H9 (cell line): ENCODE data around the gene C1orf198. TPM values are rescaled to one million over a fixed set of nuclear protein-coding genes. Genes with fewer than 3 reads are reported as not detected.

Source experiments
- DNase-seq: peaks from one replicate; pipeline ENCODE4 v3.0.0-alpha.2; 2017
- H2AFZ ChIP-seq: one replicate; pipeline ENCODE4 v1.6.1; 2013; ENCODE audit warnings: mild to moderate bottlenecking, low read length, control low read depth, moderate library complexity
- H2AK5ac ChIP-seq: 2 replicates; pipeline ENCODE4 v1.6.1; 2013; ENCODE audit warnings: low read length, control low read depth, mixed read lengths; ENCODE audit not compliant: insufficient read length
- H2BK120ac ChIP-seq: one replicate; pipeline ENCODE4 v1.6.1; 2013; ENCODE audit warnings: low read depth, mild to moderate bottlenecking, low read length, control low read depth, inconsistent platforms; ENCODE audit not compliant: poor library complexity, severe bottlenecking
- H2BK12ac ChIP-seq: 2 replicates; pipeline ENCODE4 v1.6.1; 2013; ENCODE audit warnings: low read length, control low read depth, mixed read lengths, low read depth; ENCODE audit not compliant: insufficient read length
- H2BK15ac ChIP-seq: 2 replicates; pipeline ENCODE4 v1.6.1; 2013; ENCODE audit warnings: low read depth, low read length, control low read depth
- H2BK20ac ChIP-seq: one replicate; pipeline ENCODE4 v1.6.1; 2013; ENCODE audit warnings: low read depth, mild to moderate bottlenecking, low read length, control low read depth, inconsistent platforms; ENCODE audit not compliant: poor library complexity, severe bottlenecking
- H2BK5ac ChIP-seq: 2 replicates; pipeline ENCODE4 v1.6.1; 2013; ENCODE audit warnings: low read length, control low read depth, mixed read lengths; ENCODE audit not compliant: insufficient read length
- H3K14ac ChIP-seq: 2 replicates; pipeline ENCODE4 v1.6.1; 2013; ENCODE audit warnings: low read length, control low read depth; ENCODE audit not compliant: insufficient read depth
- H3K18ac ChIP-seq: 2 replicates; pipeline ENCODE4 v1.6.1; 2013; ENCODE audit warnings: low read depth, mild to moderate bottlenecking, mixed read lengths, low read length, control low read depth; ENCODE audit not compliant: insufficient read length
- H3K23ac ChIP-seq: 2 replicates; pipeline ENCODE4 v1.6.1; 2013; ENCODE audit warnings: low read length, control low read depth, mixed read lengths, low read depth; ENCODE audit not compliant: insufficient read length
- H3K23me2 ChIP-seq: 2 replicates; pipeline ENCODE4 v1.6.1; 2013; ENCODE audit warnings: low read depth, mild to moderate bottlenecking, mixed read lengths, low read length, control low read depth; ENCODE audit not compliant: insufficient read length, poor library complexity, severe bottlenecking
- H3K27ac ChIP-seq: 2 replicates; pipeline ENCODE4 v1.5.1; 2013; ENCODE audit warnings: low read length, control low read depth, mixed read lengths, low read depth; ENCODE audit not compliant: insufficient read length
- H3K27me3 ChIP-seq: 2 replicates; pipeline ENCODE4 v1.6.1; 2013; ENCODE audit warnings: low read length, control low read depth, inconsistent platforms; ENCODE audit not compliant: insufficient read depth
- H3K4ac ChIP-seq: 2 replicates; pipeline ENCODE4 v1.6.1; 2013; ENCODE audit warnings: low read depth, mild to moderate bottlenecking, control low read depth, inconsistent platforms, low read length, moderate library complexity
- H3K4me1 ChIP-seq: 2 replicates; pipeline ENCODE4 v1.6.1; 2013; ENCODE audit warnings: low read length, control low read depth, inconsistent platforms; ENCODE audit not compliant: insufficient read depth
- H3K4me2 ChIP-seq: 2 replicates; pipeline ENCODE4 v1.6.1; 2013; ENCODE audit warnings: low read length, control low read depth, mixed read lengths; ENCODE audit not compliant: insufficient read length, insufficient read depth
- H3K56ac ChIP-seq: 2 replicates; pipeline ENCODE4 v1.6.1; 2013; ENCODE audit warnings: low read depth, mild to moderate bottlenecking, mixed read lengths, low read length, control low read depth; ENCODE audit not compliant: insufficient read length
- H3K79me1 ChIP-seq: 2 replicates; pipeline ENCODE4 v1.6.1; 2013; ENCODE audit warnings: low read depth, mild to moderate bottlenecking, moderate library complexity, low read length, control low read depth, inconsistent platforms; ENCODE audit not compliant: insufficient read depth, poor library complexity, severe bottlenecking
- H3K79me2 ChIP-seq: 2 replicates; pipeline ENCODE4 v1.6.1; 2013; ENCODE audit warnings: low read length, control low read depth, inconsistent platforms; ENCODE audit not compliant: insufficient read depth
- H3K9ac ChIP-seq: 2 replicates; pipeline ENCODE4 v1.6.1; 2013; ENCODE audit warnings: low read length, control low read depth, mixed read lengths; ENCODE audit not compliant: insufficient read length; ENCODE audit errors: extremely low read depth
- H3K9me3 ChIP-seq: one replicate; pipeline ENCODE4 v1.6.1; 2013; ENCODE audit warnings: low read depth, low read length, inconsistent platforms; ENCODE audit not compliant: control insufficient read depth
- H3T11ph ChIP-seq: one replicate; pipeline ENCODE4 v1.6.1; 2013; ENCODE audit warnings: mild to moderate bottlenecking, low read length, control low read depth, inconsistent platforms
- H4K20me1 ChIP-seq: one replicate; pipeline ENCODE4 v1.6.1; 2013; ENCODE audit not compliant: control insufficient read depth, insufficient read length, insufficient read depth
- H4K5ac ChIP-seq: 2 replicates; pipeline ENCODE4 v1.6.1; 2013; ENCODE audit warnings: low read depth, mild to moderate bottlenecking, mixed read lengths, low read length, control low read depth; ENCODE audit not compliant: insufficient read length
- H4K8ac ChIP-seq: replicated peaks from 2 replicates; pipeline ENCODE4 v1.6.1; 2013; ENCODE audit warnings: low read length, control low read depth, mixed read lengths, low read depth; ENCODE audit not compliant: insufficient read length
- H4K91ac ChIP-seq: 2 replicates; pipeline ENCODE4 v1.6.1; 2013; ENCODE audit warnings: low read depth, mild to moderate bottlenecking, moderate library complexity, mixed read lengths, low read length, control low read depth; ENCODE audit not compliant: insufficient read length
- H3K27ac Mint-ChIP-seq, 3 experiments: 2 replicates in 2 of 3; 3 replicates in 1 of 3; pipeline ENCODE4 v1.8.0; 2020 to 2021; ENCODE audit warnings: mixed read lengths in 3 of 3, mild to moderate bottlenecking in 1 of 3, moderate library complexity in 1 of 3
- H3K27me3 Mint-ChIP-seq: 2 replicates; pipeline ENCODE4 v1.8.0; 2021; ENCODE audit warnings: low read depth, mild to moderate bottlenecking, moderate library complexity, mixed read lengths
- H3K36me3 Mint-ChIP-seq, 3 experiments: 2 replicates in 2 of 3; 3 replicates in 1 of 3; pipeline ENCODE4 v1.8.0; 2020 to 2021; ENCODE audit warnings: low read depth in 3 of 3, mixed read lengths in 3 of 3; ENCODE audit not compliant: insufficient read depth in 1 of 3
- H3K4me1 Mint-ChIP-seq, 2 experiments: 2 replicates each; pipeline ENCODE4 v1.8.0; 2020; ENCODE audit warnings: mixed read lengths in 2 of 2
- H3K4me3 Mint-ChIP-seq, 2 experiments: 2 replicates in 1 of 2; 3 replicates in 1 of 2; pipeline ENCODE4 v1.8.0; 2020 to 2021; ENCODE audit warnings: mild to moderate bottlenecking in 2 of 2, mixed read lengths in 2 of 2, moderate library complexity in 1 of 2
- H3K9me3 Mint-ChIP-seq, 2 experiments: 2 replicates in 1 of 2; 3 replicates in 1 of 2; pipeline ENCODE4 v1.8.0; 2020; ENCODE audit warnings: mild to moderate bottlenecking in 2 of 2, mixed read lengths in 2 of 2, moderate library complexity in 1 of 2
- WGBS: extraction: QIAGEN DNeasy Blood & Tissue Kit; methylation state at CpG from one replicate; pipeline ENCODE4 v1.1.7; 2013; ENCODE audit warnings: missing lambda C conversion rate, low lambda C conversion rate, mixed read lengths; ENCODE audit not compliant: insufficient read length; ENCODE audit errors: extremely low coverage; 5-methylcytosine and 5-hydroxymethylcytosine counted together
- total RNA-seq: library from RNA; stranded (reverse); gene quantifications from 2 replicates; pipeline ENCODE4 v1.2.1, GENCODE V29; 2021
- TF ChIP-seq, protein P1 (sequence below): fragments of 200-600 bp; sonication (generic); conservative IDR thresholded peaks from 3 replicates; pipeline ENCODE4 v1.8.0; 2021; ENCODE audit warnings: antibody characterized with exemption, mild to moderate bottlenecking

C1orf198 gene
- total RNA-seq, 1 experiment from 2014 or later: 28.9 TPM

DNA sequence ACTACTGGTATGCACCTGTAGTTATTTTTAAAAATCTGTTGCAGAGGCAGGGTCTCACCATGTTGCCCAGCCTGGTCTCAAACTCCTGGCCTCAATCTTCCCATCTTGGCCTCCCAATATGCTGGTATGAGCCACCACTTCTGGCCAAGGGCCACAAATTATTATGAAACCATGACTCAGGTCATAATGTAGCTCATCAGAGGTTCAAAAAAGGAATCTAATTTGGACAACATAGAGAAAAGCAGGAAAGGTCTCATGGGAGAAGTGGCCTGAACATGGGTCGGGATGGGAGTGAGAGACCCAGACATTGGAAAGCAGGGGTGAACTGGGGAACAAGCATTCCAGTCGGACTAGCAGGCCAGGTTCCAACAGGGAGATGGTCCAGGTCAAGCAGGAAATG lies 45.2 kb upstream of the C1orf198 start:
- Mint-ChIP-seq H3K4me1 (no peaks in the 10 kb centered on the region), H3K27me3 (peaks cover 2% of the 10 kb centered on the region; the same call in 1 of the 2 replicates), H3K36me3 (peaks cover 0 to 2% (median 0%) of the 10 kb centered on the region in 3 experiments; a peak in 2 of 7 replicates), H3K9me3 (no peaks in the 10 kb centered on the region), H3K27ac (no peak overlapping the region; a peak in 1 of 7 replicates), H3K4me3 (no peak overlapping the region)
- no peaks in the 10 kb centered on the region for H3K4me1 ChIP-seq
- no peak overlapping the region for H2BK20ac ChIP-seq
- H2BK15ac ChIP-seq: no peak overlapping the region
- H3K79me2 ChIP-seq: no peaks in the 10 kb centered on the region
- H3K27me3 ChIP-seq: no peaks in the 10 kb centered on the region
- H4K8ac ChIP-seq: no peak overlapping the region
- H3K9me3 ChIP-seq: no peaks in the 10 kb centered on the region
- H4K20me1 ChIP-seq: no peaks in the 10 kb centered on the region
- no peak overlapping the region for H4K5ac ChIP-seq
- no peak overlapping the region for H3K18ac ChIP-seq
- no peak overlapping the region for H3K27ac ChIP-seq
- no peak for DNase-seq
- no peak overlapping the region for H3T11ph ChIP-seq
- no peaks in the 10 kb centered on the region for H3K23me2 ChIP-seq
- no peak overlapping the region for H3K14ac ChIP-seq
- H3K4me2 ChIP-seq: no peak overlapping the region
- no peak overlapping the region for H3K9ac ChIP-seq
- H2BK12ac ChIP-seq: no peak overlapping the region
- no peak overlapping the region for H3K56ac ChIP-seq
- H2AFZ ChIP-seq: no peak overlapping the region
- H3K79me1 ChIP-seq: no peaks in the 10 kb centered on the region
- TF ChIP-seq, protein P1, sequence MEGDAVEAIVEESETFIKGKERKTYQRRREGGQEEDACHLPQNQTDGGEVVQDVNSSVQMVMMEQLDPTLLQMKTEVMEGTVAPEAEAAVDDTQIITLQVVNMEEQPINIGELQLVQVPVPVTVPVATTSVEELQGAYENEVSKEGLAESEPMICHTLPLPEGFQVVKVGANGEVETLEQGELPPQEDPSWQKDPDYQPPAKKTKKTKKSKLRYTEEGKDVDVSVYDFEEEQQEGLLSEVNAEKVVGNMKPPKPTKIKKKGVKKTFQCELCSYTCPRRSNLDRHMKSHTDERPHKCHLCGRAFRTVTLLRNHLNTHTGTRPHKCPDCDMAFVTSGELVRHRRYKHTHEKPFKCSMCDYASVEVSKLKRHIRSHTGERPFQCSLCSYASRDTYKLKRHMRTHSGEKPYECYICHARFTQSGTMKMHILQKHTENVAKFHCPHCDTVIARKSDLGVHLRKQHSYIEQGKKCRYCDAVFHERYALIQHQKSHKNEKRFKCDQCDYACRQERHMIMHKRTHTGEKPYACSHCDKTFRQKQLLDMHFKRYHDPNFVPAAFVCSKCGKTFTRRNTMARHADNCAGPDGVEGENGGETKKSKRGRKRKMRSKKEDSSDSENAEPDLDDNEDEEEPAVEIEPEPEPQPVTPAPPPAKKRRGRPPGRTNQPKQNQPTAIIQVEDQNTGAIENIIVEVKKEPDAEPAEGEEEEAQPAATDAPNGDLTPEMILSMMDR: no peak
- no CpG with 5 or more reads among the region's 2 CpGs for WGBS
- H2BK5ac ChIP-seq: no peak overlapping the region
- H3K4ac ChIP-seq: no peak overlapping the region
- no peak overlapping the region for H2AK5ac ChIP-seq
- H3K23ac ChIP-seq: no peak overlapping the region
- H4K91ac ChIP-seq: no peak overlapping the region
- no peak overlapping the region for H2BK120ac ChIP-seq
